Measurements from ENCODE around the gene OPCML. TPM values are rescaled to one million over a fixed set of nuclear protein-coding genes. Genes with fewer than 3 reads are reported as not detected.

The OPCML gene
- total RNA-seq, 4 donors from 2014 or later, result 0.33 TPM; not detected in 3

GRCh38 chr11:132802947-132803346 is 729.4 kb downstream of the OPCML start:
- Histone ChIP-seq H3K36me3 (no peaks in the 10 kb centered on the region), H3K4me3 (replicated peaks in 1 of 3) (no peak overlapping the region), H3K4me1 (no peaks in the 10 kb centered on the region), H3K27ac (no peak overlapping the region), H3K9me3 (no peaks in the 10 kb centered on the region), H3K27me3 (no peaks in the 10 kb centered on the region)
- TF ChIP-seq POLR2A (IDR thresholded peaks at IDR 0.05) (no peak), CTCF (IDR thresholded peaks at IDR 0.05) (no peak)
- intact Hi-C loops (cut with DNase I), result no loop called here
- 45 to 53% methylated on average over 4 of the region's 4 CpGs for WGBS, 2 donors
- no peak for DNase-seq

GRCh38 chr11:132793831-132794230 is 738.5 kb downstream of the OPCML start:
- no peak overlapping the region for H3K4me3 ChIP-seq (replicated peaks in 1 of 3)
- H3K9me3 ChIP-seq, result no peaks in the 10 kb centered on the region
- H3K4me1 ChIP-seq, result no peaks in the 10 kb centered on the region
- WGBS, 2 donors, result 82 to 84% methylated on average over 9 of the region's 9 CpGs
- no peaks in the 10 kb centered on the region for H3K36me3 ChIP-seq
- DNase-seq, result no peak
- intact Hi-C loops (cut with DNase I), result no loop called here
- no peak overlapping the region for H3K27ac ChIP-seq
- H3K27me3 ChIP-seq, result no peaks in the 10 kb centered on the region
- TF ChIP-seq CTCF (IDR thresholded peaks at IDR 0.05), result no peak
- no peak for TF ChIP-seq POLR2A (IDR thresholded peaks at IDR 0.05)

GRCh38 chr11:132792341-132793140 is 739.8 kb downstream of the OPCML start:
- no peaks in the 10 kb centered on the region for H3K4me1 ChIP-seq
- TF ChIP-seq POLR2A (IDR thresholded peaks at IDR 0.05), result no peak
- no peak for TF ChIP-seq CTCF (IDR thresholded peaks at IDR 0.05)
- WGBS, 2 donors, result 46 to 77% methylated on average over 22 to 28 of the region's 29 CpGs
- no peak for DNase-seq
- no peaks in the 10 kb centered on the region for H3K27me3 ChIP-seq
- intact Hi-C loops (cut with DNase I), result no loop called here
- H3K9me3 ChIP-seq, result no peaks in the 10 kb centered on the region
- H3K27ac ChIP-seq, result no peak overlapping the region
- no peak overlapping the region for H3K4me3 ChIP-seq (replicated peaks in 1 of 3)
- no peaks in the 10 kb centered on the region for H3K36me3 ChIP-seq

GRCh38 chr11:132790971-132791370 is 741.3 kb downstream of the OPCML start:
- intact Hi-C loops (cut with DNase I), result no loop called here
- WGBS, 2 donors, result 79 to 93% methylated on average over 7 of the region's 7 CpGs

More at GRCh38 chr11:132790971-132791370, 741.3 kb downstream of the OPCML start:
- no peaks in the 10 kb centered on the region for H3K36me3 ChIP-seq
- TF ChIP-seq POLR2A (IDR thresholded peaks at IDR 0.05) (no peak), CTCF (IDR thresholded peaks at IDR 0.05) (no peak)
- no peaks in the 10 kb centered on the region for H3K9me3 ChIP-seq
- no peak for DNase-seq
- H3K4me3 ChIP-seq (replicated peaks in 1 of 3), result no peak overlapping the region
- no peaks in the 10 kb centered on the region for H3K4me1 ChIP-seq
- no peak overlapping the region for H3K27ac ChIP-seq
- H3K27me3 ChIP-seq, result no peaks in the 10 kb centered on the region
